Measurements from ENCODE around the gene BBX.

Gene BBX

DNA sequence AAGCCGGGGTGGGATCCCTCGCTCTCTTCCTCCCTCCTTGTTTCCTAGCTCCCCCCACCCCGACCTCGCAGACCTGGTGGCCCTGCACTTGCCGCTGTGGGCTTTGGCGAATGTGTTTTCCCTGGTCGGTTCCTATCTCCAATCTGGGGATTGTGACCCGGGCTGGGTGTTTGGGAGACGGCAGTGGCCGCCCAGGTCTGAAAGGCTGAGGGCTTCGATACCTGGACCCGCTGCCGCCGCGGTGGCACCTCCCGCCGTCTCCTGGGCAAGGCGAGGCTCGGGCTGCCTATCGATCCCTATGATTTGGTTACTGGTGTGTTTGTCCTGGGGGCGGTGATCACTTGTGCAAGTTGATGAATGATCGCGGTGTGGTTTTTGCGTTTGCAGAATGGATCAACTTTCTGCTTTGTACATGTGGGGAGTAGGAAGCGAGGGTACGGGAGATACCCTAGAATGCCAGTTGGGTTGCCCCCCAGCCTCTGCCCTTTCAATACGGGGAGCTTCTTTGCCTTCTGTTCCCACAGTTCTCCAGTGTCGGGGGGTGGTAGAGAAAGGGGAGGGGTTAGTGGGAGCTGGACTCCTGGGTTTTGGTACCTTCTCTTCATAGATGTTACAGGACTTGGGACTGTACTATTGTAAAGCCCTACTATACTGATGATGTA, 3.0 kb downstream of the BBX start:
- Histone ChIP-seq H3K9me3 (replicated peaks in 1 of 11) (no peaks in the 10 kb centered on the region), H3K9ac (peak overlapping the region; percentile 86 to 94 (median 91)), H3K27me3 (no peaks in the 10 kb centered on the region), H3K27ac (peak overlapping the region in 10 of 11 experiments; percentile 86 to 93 (median 90); a peak in 21 of 22 replicates), H3K36me3 (peaks cover 0 to 16% (median 8%) of the 10 kb centered on the region in 11 experiments; a peak in 8 of 22 replicates), H3K4me1 (peaks cover 20 to 39% (median 25%) of the 10 kb centered on the region in 10 experiments), H3K4me3 (peak overlapping the region; percentile 82 to 99 (median 94)), H4K20me1 (peaks cover 0 to 6% (median 0%) of the 10 kb centered on the region in 11 experiments; a peak in 2 of 22 replicates), H3K4me2 (peak overlapping the region; percentile 86 to 99 (median 97))
- no peak for TF ChIP-seq Cebpa-rat (IDR thresholded peaks at IDR 0.05)

DNA sequence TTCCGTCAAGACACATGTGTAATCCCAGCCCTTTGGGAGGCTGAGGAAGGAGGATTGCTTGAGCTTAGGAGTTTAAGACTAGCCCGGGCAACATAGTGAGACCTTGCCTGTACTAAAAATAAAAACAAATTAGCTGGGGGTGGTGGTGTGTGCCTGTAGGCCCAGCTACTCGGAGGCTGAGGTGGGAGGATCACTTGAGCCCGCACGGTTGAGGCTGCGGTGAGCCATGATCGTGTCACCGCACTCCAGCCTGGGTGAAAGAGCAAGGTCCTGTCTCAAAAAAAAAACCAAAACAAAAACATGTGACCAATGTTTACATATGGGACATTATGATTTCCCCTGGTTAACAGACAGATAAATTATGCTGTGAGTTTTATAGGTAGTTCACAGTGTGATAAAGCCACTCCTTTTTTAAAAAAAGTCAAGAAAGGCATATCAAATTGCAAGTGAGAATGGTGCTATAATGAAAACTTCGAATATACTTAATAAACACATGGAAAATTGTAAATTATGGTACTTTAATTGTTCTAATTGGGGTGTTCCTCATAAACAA, 9.2 kb downstream of the BBX start:
- Histone ChIP-seq H3K4me3 (no peak overlapping the region), H3K9me3 (replicated peaks in 1 of 11) (no peaks in the 10 kb centered on the region), H4K20me1 (peaks cover 0 to 21% (median 0%) of the 10 kb centered on the region in 11 experiments; a peak in 4 of 22 replicates), H3K4me2 (no peak overlapping the region), H3K27me3 (no peaks in the 10 kb centered on the region), H3K36me3 (peaks cover 4 to 49% (median 12%) of the 10 kb centered on the region in 11 experiments; a peak in 15 of 22 replicates), H3K9ac (no peak overlapping the region), H3K4me1 (peaks cover under 1 to 14% (median 2%) of the 10 kb centered on the region in 10 experiments; a peak in 17 of 20 replicates), H3K27ac (no peak overlapping the region)
- no peak for TF ChIP-seq Cebpa-rat (IDR thresholded peaks at IDR 0.05)

DNA sequence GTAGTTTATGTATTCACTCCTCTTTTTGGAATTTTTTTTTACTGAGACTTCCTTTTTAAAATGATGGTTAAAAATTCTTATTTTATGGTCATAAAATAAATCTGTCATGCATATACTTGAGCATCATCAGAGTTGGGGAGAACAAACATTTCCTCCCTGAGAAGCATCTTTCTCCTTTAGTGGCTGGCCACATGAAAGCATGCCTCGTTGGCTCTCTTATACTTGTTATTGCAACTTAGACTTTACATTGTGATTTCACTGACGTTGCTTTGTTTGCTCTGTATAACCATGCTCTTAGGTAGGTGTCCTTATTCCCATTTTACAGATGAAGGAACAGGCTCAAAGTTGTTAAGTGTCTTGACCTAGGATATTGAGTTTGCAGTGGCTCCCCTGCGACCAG, 18.1 kb downstream of the BBX start:
- H4K20me1 ChIP-seq: peaks cover 0 to 11% (median 0%) of the 10 kb centered on the region in 11 experiments; a peak in 2 of 22 replicates
- H3K27me3 ChIP-seq: no peaks in the 10 kb centered on the region
- no peaks in the 10 kb centered on the region for H3K4me1 ChIP-seq
- no peaks in the 10 kb centered on the region for H3K9me3 ChIP-seq (replicated peaks in 1 of 11)
- H3K4me2 ChIP-seq: no peak overlapping the region
- H3K27ac ChIP-seq: no peak overlapping the region
- no peak overlapping the region for H3K9ac ChIP-seq
- no peak overlapping the region for H3K4me3 ChIP-seq
- no peak for TF ChIP-seq Cebpa-rat (IDR thresholded peaks at IDR 0.05)
- peaks cover 0 to 35% (median 12%) of the 10 kb centered on the region in 11 experiments; a peak in 13 of 22 replicates for H3K36me3 ChIP-seq

- Histone ChIP-seq H3K9me3 (replicated peaks in 1 of 11) (peaks cover 0 to under 1% (median 0%) of the 10 kb centered on the region in 11 experiments; a peak in 1 of 22 replicates), H3K4me2 (no peak overlapping the region), H3K4me3 (no peak overlapping the region), H3K36me3 (peaks cover 0 to 31% (median 10%) of the 10 kb centered on the region in 11 experiments; a peak in 13 of 22 replicates), H3K27ac (no peak overlapping the region), H3K4me1 (no peaks in the 10 kb centered on the region), H4K20me1 (peaks cover 0 to 15% (median 0%) of the 10 kb centered on the region in 11 experiments; a peak in 2 of 22 replicates), H3K9ac (no peak overlapping the region), H3K27me3 (no peaks in the 10 kb centered on the region)
- TF ChIP-seq Cebpa-rat (IDR thresholded peaks at IDR 0.05): no peak
Measured at GRCh38 chr3:107542665-107543064, 19.9 kb downstream of the BBX start.

DNA sequence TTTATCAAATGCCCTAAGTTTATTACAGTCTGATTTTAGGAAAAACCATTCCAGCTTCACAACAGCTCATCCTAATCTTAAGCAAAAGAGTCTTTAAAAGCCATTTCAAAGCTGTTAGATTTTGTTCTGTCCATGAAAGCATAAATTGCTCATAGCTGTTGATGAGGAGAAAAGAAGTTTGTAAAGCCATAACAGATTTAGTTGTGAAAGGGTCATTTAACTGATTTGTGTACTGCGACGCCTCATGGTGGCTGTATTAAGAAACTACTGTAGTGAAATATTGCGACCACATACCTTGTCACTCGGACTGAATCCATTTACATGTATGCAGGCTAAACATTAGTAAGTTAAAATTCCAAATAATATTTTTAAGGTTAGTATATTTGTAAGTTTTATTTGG, 20.9 kb downstream of the BBX start:
- peaks cover 3 to 33% (median 14%) of the 10 kb centered on the region in 11 experiments; a peak in 20 of 22 replicates for H3K36me3 ChIP-seq
- no peak overlapping the region for H3K9ac ChIP-seq
- H3K9me3 ChIP-seq (replicated peaks in 1 of 11): peaks cover 4 to 10% (median 6%) of the 10 kb centered on the region in 11 experiments; a peak in 19 of 22 replicates
- no peaks in the 10 kb centered on the region for H3K4me1 ChIP-seq
- no peak overlapping the region for H3K27ac ChIP-seq
- H3K4me3 ChIP-seq: no peak overlapping the region
- no peak for TF ChIP-seq Cebpa-rat (IDR thresholded peaks at IDR 0.05)
- H4K20me1 ChIP-seq: peaks cover 0 to 15% (median 0%) of the 10 kb centered on the region in 11 experiments; a peak in 2 of 22 replicates
- H3K27me3 ChIP-seq: no peaks in the 10 kb centered on the region
- H3K4me2 ChIP-seq: no peak overlapping the region

GRCh38 chr3:107545680-107546120, 22.9 kb downstream of the BBX start:
- Histone ChIP-seq H3K4me1 (no peaks in the 10 kb centered on the region), H3K4me2 (no peak overlapping the region), H3K36me3 (peaks cover 5 to 24% (median 12%) of the 10 kb centered on the region in 11 experiments; a peak in 21 of 22 replicates), H4K20me1 (peaks cover 0 to 22% (median 0%) of the 10 kb centered on the region in 11 experiments; a peak in 2 of 22 replicates), H3K4me3 (no peak overlapping the region), H3K27me3 (no peaks in the 10 kb centered on the region), H3K27ac (no peak overlapping the region), H3K9ac (no peak overlapping the region), H3K9me3 (replicated peaks in 1 of 11) (peaks cover 5 to 12% (median 7%) of the 10 kb centered on the region in 11 experiments; a peak in 19 of 22 replicates)
- TF ChIP-seq Cebpa-rat (IDR thresholded peaks at IDR 0.05): no peak

- H3K9me3 ChIP-seq (replicated peaks in 1 of 11): peaks cover 5 to 12% (median 7%) of the 10 kb centered on the region in 11 experiments; a peak in 19 of 22 replicates
- no peak overlapping the region for H3K4me3 ChIP-seq
- peaks cover 5 to 31% (median 14%) of the 10 kb centered on the region in 11 experiments; a peak in 21 of 22 replicates for H3K36me3 ChIP-seq
- peaks cover 0 to 20% (median 0%) of the 10 kb centered on the region in 11 experiments; a peak in 3 of 22 replicates for H4K20me1 ChIP-seq
- no peaks in the 10 kb centered on the region for H3K4me1 ChIP-seq
- no peak overlapping the region for H3K27ac ChIP-seq
- H3K27me3 ChIP-seq: no peaks in the 10 kb centered on the region
- no peak overlapping the region for H3K4me2 ChIP-seq
- H3K9ac ChIP-seq: no peak overlapping the region
- TF ChIP-seq Cebpa-rat (IDR thresholded peaks at IDR 0.05): no peak
Measured at GRCh38 chr3:107548601-107549000, 25.8 kb downstream of the BBX start.

- TF ChIP-seq Cebpa-rat (IDR thresholded peaks at IDR 0.05): no peak
- Histone ChIP-seq H3K9me3 (replicated peaks in 1 of 11) (no peaks in the 10 kb centered on the region), H3K9ac (no peak overlapping the region), H3K27ac (no peak overlapping the region), H3K36me3 (peaks cover 0 to 21% (median 4%) of the 10 kb centered on the region in 11 experiments; a peak in 6 of 22 replicates), H3K4me3 (no peak overlapping the region), H3K4me2 (no peak overlapping the region), H3K27me3 (no peaks in the 10 kb centered on the region), H4K20me1 (peaks cover 0 to 32% (median 0%) of the 10 kb centered on the region in 11 experiments; a peak in 6 of 22 replicates), H3K4me1 (no peaks in the 10 kb centered on the region; a peak in 1 of 20 replicates)
Measured at GRCh38 chr3:107555359-107555758, 32.6 kb downstream of the BBX start.

DNA sequence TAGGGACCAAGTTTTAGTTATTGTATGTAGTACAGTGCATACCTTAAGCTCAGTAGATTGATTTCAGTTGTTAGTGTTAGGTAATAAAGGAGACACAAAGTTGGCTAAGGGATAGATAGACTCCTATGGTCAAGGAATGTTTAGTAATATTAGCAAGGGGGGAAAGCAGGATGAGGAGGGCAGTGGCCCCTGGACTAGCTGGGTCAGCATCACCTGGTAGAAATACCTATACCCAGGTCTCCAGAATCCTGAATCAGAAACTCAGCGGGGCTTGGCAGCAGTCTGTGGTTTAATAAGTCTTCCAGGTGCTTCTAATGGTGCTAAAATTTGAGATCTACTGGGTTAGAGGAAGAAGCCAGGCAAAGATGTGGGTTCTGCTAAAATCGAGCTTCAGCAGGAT, 35.0 kb downstream of the BBX start:
- peaks cover 0 to 14% (median 0%) of the 10 kb centered on the region in 11 experiments; a peak in 2 of 22 replicates for H3K36me3 ChIP-seq
- no peak overlapping the region for H3K4me3 ChIP-seq
- H4K20me1 ChIP-seq: peaks cover 0 to 35% (median 0%) of the 10 kb centered on the region in 11 experiments; a peak in 7 of 22 replicates
- no peak overlapping the region for H3K9ac ChIP-seq
- no peaks in the 10 kb centered on the region for H3K9me3 ChIP-seq (replicated peaks in 1 of 11)
- no peak overlapping the region for H3K4me2 ChIP-seq
- H3K27me3 ChIP-seq: no peaks in the 10 kb centered on the region
- no peak for TF ChIP-seq Cebpa-rat (IDR thresholded peaks at IDR 0.05)
- H3K27ac ChIP-seq: no peak overlapping the region
- H3K4me1 ChIP-seq: no peaks in the 10 kb centered on the region; a peak in 1 of 20 replicates

Measured in BLaER1 treated with 17β-estradiol and CSF1 and Interleukin-3, amounts not matched to agents 10 nM and 100 nM (cell line).